Neuronal stem cell (in vitro differentiated cells): ENCODE results near the gene COL16A1.

ENCODE experiments used
- DNase-seq: peaks from one replicate; pipeline ENCODE4 v3.0.0-alpha.2; 2013; ENCODE audit warnings: low spot score
- H2AFZ ChIP-seq: one replicate; pipeline ENCODE4 v1.6.1; 2013; ENCODE audit warnings: mild to moderate bottlenecking, low read length, inconsistent platforms
- H2AK5ac ChIP-seq: 2 replicates; pipeline ENCODE4 v1.6.1; 2013; ENCODE audit warnings: low read depth, mild to moderate bottlenecking, inconsistent platforms, low read length, moderate library complexity, mixed read lengths
- H2BK120ac ChIP-seq: 2 replicates; pipeline ENCODE4 v1.6.1; 2013; ENCODE audit warnings: low read depth, mild to moderate bottlenecking, inconsistent platforms, low read length, moderate library complexity, mixed read lengths
- H2BK12ac ChIP-seq: one replicate; pipeline ENCODE4 v1.6.1; 2013; ENCODE audit warnings: low read length, inconsistent platforms
- H2BK15ac ChIP-seq: 2 replicates; pipeline ENCODE4 v1.6.1; 2013; ENCODE audit warnings: mild to moderate bottlenecking, low read length, inconsistent platforms, mixed read lengths
- H2BK5ac ChIP-seq: one replicate; pipeline ENCODE4 v1.6.1; 2013; ENCODE audit warnings: inconsistent platforms, mild to moderate bottlenecking, low read length, moderate library complexity
- H3K14ac ChIP-seq: one replicate; pipeline ENCODE4 v1.6.1; 2013; ENCODE audit warnings: low read length, inconsistent platforms
- H3K18ac ChIP-seq: 2 replicates; pipeline ENCODE4 v1.6.1; 2013; ENCODE audit warnings: low read length, inconsistent platforms
- H3K23ac ChIP-seq: 2 replicates; pipeline ENCODE4 v1.6.1; 2013; ENCODE audit warnings: low read depth, mild to moderate bottlenecking, mixed read lengths, low read length, inconsistent platforms; ENCODE audit not compliant: poor library complexity
- H3K27ac ChIP-seq: replicated peaks from 3 replicates; pipeline ENCODE4 v1.5.1; 2013; ENCODE audit warnings: low read length, inconsistent platforms
- H3K27me3 ChIP-seq, 3 experiments: 2 replicates each; pipeline ENCODE4 v1.6.1; 2013; ENCODE audit warnings: low read length in 3 of 3, mild to moderate bottlenecking in 2 of 3, inconsistent platforms in 1 of 3, low read depth in 1 of 3, mixed read lengths in 1 of 3, moderate library complexity in 1 of 3; ENCODE audit not compliant: control insufficient read depth in 3 of 3, insufficient read depth in 3 of 3
- H3K36me3 ChIP-seq, 2 donors: replicated peaks in 1 of 2; 2 replicates each; pipeline ENCODE4 v1.6.1; 2013; ENCODE audit warnings: low read length in 2 of 2; ENCODE audit not compliant: control insufficient read depth in 2 of 2, insufficient read depth in 2 of 2
- H3K4ac ChIP-seq: 2 replicates; pipeline ENCODE4 v1.6.1; 2013; ENCODE audit warnings: inconsistent platforms, mild to moderate bottlenecking, low read length, moderate library complexity
- H3K4me1 ChIP-seq, 2 donors: 1 replicate in 1 of 2; 2 replicates in 1 of 2; pipeline ENCODE4 v1.6.1; 2013; ENCODE audit warnings: low read length in 2 of 2, low read depth in 1 of 2; ENCODE audit not compliant: control insufficient read depth in 2 of 2, insufficient read depth in 1 of 2
- H3K4me2 ChIP-seq: one replicate; pipeline ENCODE4 v1.6.1; 2013; ENCODE audit warnings: mild to moderate bottlenecking, low read length, inconsistent platforms; ENCODE audit not compliant: insufficient read depth, poor library complexity, severe bottlenecking
- H3K4me3 ChIP-seq, 2 donors: 2 replicates each; pipeline ENCODE4 v1.5.1; 2013; ENCODE audit warnings: low read length in 2 of 2, mild to moderate bottlenecking in 2 of 2, inconsistent platforms in 1 of 2, moderate library complexity in 1 of 2
- H3K79me1 ChIP-seq: one replicate; pipeline ENCODE4 v1.6.1; 2013; ENCODE audit warnings: low read depth, mild to moderate bottlenecking, inconsistent platforms, low read length, moderate library complexity
- H3K9ac ChIP-seq: one replicate; pipeline ENCODE4 v1.6.1; 2013; ENCODE audit warnings: mild to moderate bottlenecking, low read depth, low read length, inconsistent platforms; ENCODE audit not compliant: poor library complexity
- H3K9me3 ChIP-seq, 2 donors: replicated peaks in 1 of 2; 2 replicates each; pipeline versions ENCODE3 to v1.6.1; 2013; ENCODE audit warnings: low read length in 2 of 2, mild to moderate bottlenecking in 2 of 2, inconsistent platforms in 1 of 2, low read depth in 1 of 2, mixed read lengths in 1 of 2, moderate library complexity in 1 of 2; ENCODE audit not compliant: control insufficient read depth in 2 of 2, insufficient read depth in 1 of 2
- H4K8ac ChIP-seq: one replicate; pipeline ENCODE4 v1.6.1; 2013; ENCODE audit warnings: low read depth, mild to moderate bottlenecking, inconsistent platforms, low read length, moderate library complexity
- H4K91ac ChIP-seq: one replicate; pipeline ENCODE4 v1.6.1; 2013; ENCODE audit warnings: low read length, low read depth, mild to moderate bottlenecking, inconsistent platforms; ENCODE audit not compliant: poor library complexity
- WGBS, 2 donors: extraction: QIAGEN DNeasy Blood & Tissue Kit; methylation state at CpG; one replicate each; pipeline ENCODE4 v1.1.7; 2013; ENCODE audit warnings: missing lambda C conversion rate in 2 of 2, mixed read lengths in 1 of 2; ENCODE audit not compliant: insufficient read length in 2 of 2, insufficient replicate concordance in 1 of 2; ENCODE audit errors: extremely low coverage in 2 of 2; 5-methylcytosine and 5-hydroxymethylcytosine counted together

The COL16A1 gene

DNA sequence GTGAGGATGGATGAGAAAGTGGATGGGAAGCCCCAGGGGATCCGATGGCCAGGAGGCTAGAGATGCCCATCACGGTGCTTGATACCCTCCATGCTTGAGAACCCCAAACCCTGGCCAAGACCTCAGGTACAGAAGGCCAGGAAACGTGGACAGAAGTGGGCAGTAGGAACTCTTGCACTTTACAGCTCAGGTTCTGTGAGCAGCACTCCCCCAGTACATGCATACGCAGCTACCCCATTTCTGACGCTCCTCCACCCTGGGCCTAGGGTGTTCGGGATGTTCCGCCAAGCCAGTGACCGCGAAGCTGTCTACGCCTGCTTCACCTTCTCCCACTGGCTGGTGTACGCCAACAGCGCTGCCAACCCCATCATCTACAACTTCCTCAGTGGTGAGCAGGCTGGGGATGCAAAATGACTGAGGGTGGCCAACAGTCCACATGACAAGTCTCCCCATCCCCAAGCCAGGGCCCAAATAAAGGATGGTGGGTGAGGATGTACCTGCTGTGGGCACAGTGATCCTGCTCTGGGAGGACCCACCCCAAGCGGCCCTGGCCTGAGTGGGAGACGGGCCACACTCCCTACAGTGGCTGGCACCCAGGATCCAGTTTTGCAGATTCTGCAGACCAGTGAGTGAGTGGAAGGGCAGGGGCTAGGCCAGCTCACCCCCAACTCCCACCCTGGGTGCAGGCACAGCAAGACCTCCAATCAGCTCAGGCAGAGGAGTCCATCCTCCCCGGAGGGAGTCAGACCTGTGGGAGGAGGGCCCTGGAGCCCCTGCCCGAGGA is 78.9 kb downstream of the COL16A1 start:
- H4K91ac ChIP-seq = no peak overlapping the region

GRCh38 chr1:31624309-31624708 is 79.5 kb downstream of the COL16A1 start:
- H2BK15ac ChIP-seq = no peak overlapping the region
- H3K14ac ChIP-seq = no peak overlapping the region
- peaks cover 5 to 15% of the 10 kb centered on the region in 2 donors for H3K36me3 ChIP-seq
- no peaks in the 10 kb centered on the region for H3K9me3 ChIP-seq
- no peak overlapping the region for H2AK5ac ChIP-seq
- no peak overlapping the region for H2BK120ac ChIP-seq
- H4K8ac ChIP-seq = no peak overlapping the region
- no peak overlapping the region for H3K9ac ChIP-seq
- peaks cover 8 to 14% of the 10 kb centered on the region in 2 donors for H3K4me1 ChIP-seq
- H2BK5ac ChIP-seq = no peak overlapping the region
- no peak overlapping the region for H4K91ac ChIP-seq
- no peak overlapping the region for H3K4me3 ChIP-seq
- H2BK12ac ChIP-seq = no peak overlapping the region
- no peak overlapping the region for H3K18ac ChIP-seq
- H3K27me3 ChIP-seq = peaks cover 0 to under 1% (median 0%) of the 10 kb centered on the region in 3 experiments
- WGBS, 2 donors = no CpG with 5 or more reads among the region's 5 CpGs
- DNase-seq = no peak
- no peak overlapping the region for H3K23ac ChIP-seq
- no peaks in the 10 kb centered on the region for H3K79me1 ChIP-seq
- no peak overlapping the region for H3K4me2 ChIP-seq
- H3K4ac ChIP-seq = no peak overlapping the region
- H2AFZ ChIP-seq = no peak overlapping the region
- no peak overlapping the region for H3K27ac ChIP-seq

More for the DNA sequence above, 78.9 kb downstream of the COL16A1 start:
- H2BK5ac ChIP-seq = no peak overlapping the region
- H3K27me3 ChIP-seq = no peaks in the 10 kb centered on the region
- H3K4ac ChIP-seq = no peak overlapping the region
- no peak overlapping the region for H2AK5ac ChIP-seq
- no peak overlapping the region for H3K4me3 ChIP-seq
- no peak overlapping the region for H2BK15ac ChIP-seq
- H2BK120ac ChIP-seq = no peak overlapping the region
- DNase-seq = no peak
- H4K8ac ChIP-seq = no peak overlapping the region
- H3K36me3 ChIP-seq = peaks cover 6 to 22% of the 10 kb centered on the region in 2 donors
- peak overlapping the region; percentile 9 for H3K23ac ChIP-seq
- H2AFZ ChIP-seq = no peak overlapping the region
- H2BK12ac ChIP-seq = peak overlapping the region; percentile 63
- no peaks in the 10 kb centered on the region for H3K9me3 ChIP-seq
- H3K4me2 ChIP-seq = no peak overlapping the region
- no peak overlapping the region for H3K9ac ChIP-seq
- no peak overlapping the region for H3K27ac ChIP-seq
- peak overlapping the region; percentile 12 for H3K14ac ChIP-seq
- no CpG with 5 or more reads among the region's 16 CpGs for WGBS, 2 donors
- H3K4me1 ChIP-seq = peaks cover 8 to 14% of the 10 kb centered on the region in 2 donors
- H3K18ac ChIP-seq = peak overlapping the region; percentile 27
- H3K79me1 ChIP-seq = no peaks in the 10 kb centered on the region

DNA sequence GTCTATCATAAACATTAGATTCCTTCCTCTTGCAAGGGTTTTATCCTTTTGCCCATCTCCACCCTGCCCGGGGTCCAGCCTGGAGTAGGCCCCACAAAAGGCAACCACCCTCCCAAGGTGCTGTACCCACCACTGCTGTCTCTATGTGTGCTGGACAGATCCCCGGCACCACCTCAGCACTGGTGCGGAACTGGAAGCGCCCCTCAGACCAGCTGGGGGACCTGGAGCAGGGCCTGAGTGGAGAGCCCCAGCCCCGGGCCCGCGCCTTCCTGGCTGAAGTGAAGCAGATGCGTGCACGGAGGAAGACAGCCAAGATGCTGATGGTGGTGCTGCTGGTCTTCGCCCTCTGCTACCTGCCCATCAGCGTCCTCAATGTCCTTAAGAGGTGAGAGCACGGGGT is 80.5 kb downstream of the COL16A1 start:
- no peak overlapping the region for H3K4me2 ChIP-seq

DNA sequence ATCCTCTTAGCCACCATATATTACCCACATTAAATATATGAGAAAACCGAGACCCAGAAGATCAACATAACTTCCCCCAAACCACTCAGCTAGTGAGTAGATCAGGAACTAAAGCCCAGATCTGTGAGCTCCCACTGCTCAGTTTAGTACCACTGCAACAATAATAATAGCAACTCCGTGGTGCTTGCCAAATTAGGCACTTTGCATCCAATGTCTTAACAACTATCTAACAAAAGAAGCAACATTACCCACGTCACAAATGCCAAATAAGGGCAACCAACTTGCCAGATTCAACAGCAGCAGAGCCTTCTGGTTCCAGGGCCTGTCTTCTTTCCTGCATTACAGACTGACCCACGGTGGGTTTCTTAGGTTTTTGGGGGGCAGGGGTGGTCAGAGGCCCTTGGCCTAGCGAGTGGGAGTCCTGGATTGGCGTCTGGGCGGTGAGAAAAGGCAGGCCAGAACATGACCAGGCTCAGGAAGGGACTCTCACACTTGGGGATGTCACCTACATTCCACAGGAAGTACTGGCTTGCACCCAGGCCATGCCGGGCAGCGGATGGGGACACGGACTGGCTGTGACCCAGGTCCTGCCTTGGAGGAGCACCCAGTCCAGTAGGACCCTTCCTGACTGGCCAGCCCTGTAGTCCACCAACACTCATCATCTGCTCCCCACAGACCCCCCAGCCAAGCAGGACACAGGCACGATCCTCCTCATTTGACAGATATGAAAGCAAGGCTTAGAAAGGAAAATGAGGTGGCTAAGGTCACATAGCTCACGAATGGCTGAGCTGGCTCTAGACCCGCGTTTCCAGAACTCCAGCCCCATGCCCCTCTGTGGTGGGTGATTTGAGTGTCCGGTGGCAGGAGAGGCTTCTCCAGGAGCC is 81.7 kb downstream of the COL16A1 start:
- Histone ChIP-seq H4K91ac (no peak overlapping the region), H3K4me3 (no peak overlapping the region), H2BK12ac (no peak overlapping the region), H4K8ac (no peak overlapping the region), H3K9me3 (no peaks in the 10 kb centered on the region), H2BK120ac (no peak overlapping the region), H3K4ac (no peak overlapping the region), H2BK15ac (peak overlapping the region; percentile 69), H3K27me3 (peaks cover 0 to 17% (median 7%) of the 10 kb centered on the region in 3 experiments), H3K79me1 (no peaks in the 10 kb centered on the region), H2AK5ac (no peak overlapping the region), H2AFZ (no peak overlapping the region), H3K14ac (no peak overlapping the region), H3K9ac (peak overlapping the region; percentile 27), H3K27ac (no peak overlapping the region), H3K4me1 (peaks cover 8% of the 10 kb centered on the region in 2 donors), H2BK5ac (no peak overlapping the region), H3K23ac (no peak overlapping the region), H3K4me2 (no peak overlapping the region), H3K36me3 (peaks cover 0 to under 1% of the 10 kb centered on the region in 2 donors), H3K18ac (peak overlapping the region; percentile 39)
- DNase-seq = no peak
- WGBS, 2 donors = no CpG with 5 or more reads among the region's 15 CpGs

More for the DNA sequence above, 80.5 kb downstream of the COL16A1 start:
- H3K9ac ChIP-seq = peak overlapping the region; percentile 27
- peaks cover 0 to 9% (median 0%) of the 10 kb centered on the region in 3 experiments for H3K27me3 ChIP-seq
- no peak overlapping the region for H3K23ac ChIP-seq
- no peak overlapping the region for H3K4me3 ChIP-seq
- peak overlapping the region; percentile 24 for H2AK5ac ChIP-seq
- peaks cover 5 to 6% of the 10 kb centered on the region in 2 donors for H3K36me3 ChIP-seq
- no peak overlapping the region for H4K91ac ChIP-seq
- H3K4me1 ChIP-seq = peaks cover 8 to 10% of the 10 kb centered on the region in 2 donors
- WGBS, 2 donors = no CpG with 5 or more reads among the region's 12 CpGs
- H3K14ac ChIP-seq = peak overlapping the region; percentile 77
- no peak overlapping the region for H2BK12ac ChIP-seq
- no peak for DNase-seq
- no peak overlapping the region for H3K27ac ChIP-seq
- H3K18ac ChIP-seq = no peak overlapping the region
- H3K79me1 ChIP-seq = no peaks in the 10 kb centered on the region
- no peak overlapping the region for H4K8ac ChIP-seq
- no peak overlapping the region for H3K4ac ChIP-seq
- H2BK15ac ChIP-seq = no peak overlapping the region
- no peaks in the 10 kb centered on the region for H3K9me3 ChIP-seq
- no peak overlapping the region for H2AFZ ChIP-seq
- no peak overlapping the region for H2BK5ac ChIP-seq
- no peak overlapping the region for H2BK120ac ChIP-seq
